NCI-H2171 treated with DMSO at 0.1 percent for 48 hours (cell line): ENCODE data around the gene MDH2.
"Not testable (repeated sequence)": the region's sequence is repeated elsewhere in the genome, so short reads cannot be mapped to it uniquely, and the experiment has no call there.

ENCODE experiments used
- DNase-seq: peaks from one replicate; lab custom pipeline; 2025; lab: John Stamatoyannopoulos, UW

Gene MDH2, protein sequence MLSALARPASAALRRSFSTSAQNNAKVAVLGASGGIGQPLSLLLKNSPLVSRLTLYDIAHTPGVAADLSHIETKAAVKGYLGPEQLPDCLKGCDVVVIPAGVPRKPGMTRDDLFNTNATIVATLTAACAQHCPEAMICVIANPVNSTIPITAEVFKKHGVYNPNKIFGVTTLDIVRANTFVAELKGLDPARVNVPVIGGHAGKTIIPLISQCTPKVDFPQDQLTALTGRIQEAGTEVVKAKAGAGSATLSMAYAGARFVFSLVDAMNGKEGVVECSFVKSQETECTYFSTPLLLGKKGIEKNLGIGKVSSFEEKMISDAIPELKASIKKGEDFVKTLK

DNA sequence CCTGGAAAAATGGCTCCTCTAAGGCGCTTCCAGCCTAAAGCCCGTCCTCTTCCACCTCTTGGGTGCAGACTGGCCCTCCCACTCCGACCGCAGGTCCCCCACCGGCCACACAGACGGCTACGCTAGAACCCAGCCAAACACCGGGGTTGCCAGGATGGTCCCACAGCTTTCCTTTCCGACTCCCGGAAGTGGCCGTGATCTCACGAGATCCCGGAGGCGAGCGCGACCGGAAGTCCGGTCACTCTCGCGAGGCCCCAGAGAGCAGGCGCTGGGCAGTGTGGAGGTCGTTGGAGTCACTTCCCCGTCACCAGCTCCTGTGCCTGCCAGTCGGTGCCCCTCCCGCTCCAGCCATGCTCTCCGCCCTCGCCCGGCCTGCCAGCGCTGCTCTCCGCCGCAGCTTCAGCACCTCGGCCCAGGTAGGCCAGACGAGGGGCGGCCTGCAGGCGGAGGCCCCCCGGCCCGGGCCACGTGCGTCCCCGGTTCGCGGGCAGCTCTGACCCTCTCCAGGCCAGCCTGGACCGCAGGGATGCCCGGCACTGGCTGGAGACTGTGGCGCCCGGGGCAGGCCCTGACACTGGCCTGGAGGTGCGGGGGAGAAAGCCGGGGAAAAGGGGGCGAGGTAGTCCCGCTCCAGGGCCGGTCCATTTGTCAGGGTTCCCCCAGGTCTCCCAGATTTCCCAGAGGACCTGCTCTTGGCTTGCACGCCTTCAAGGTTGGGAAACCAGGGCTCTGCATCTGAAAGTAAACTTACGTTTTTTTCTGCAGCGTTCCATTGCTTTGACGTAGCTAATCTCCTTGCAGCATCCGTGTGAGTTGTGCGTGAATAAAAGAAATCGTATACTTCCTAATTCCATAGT, at the start of gene MDH2, which contains the start of gene STYXL1:
TSS of gene MDH2 (plus strand) at position 296 of the 857 bp plus-strand sequence. CDS start at position 351, 55 bp downstream.
TSS of gene STYXL1 (minus strand) at position 190 of the 857 bp plus-strand sequence. CDS start 17,477 bp downstream, outside the sequence.
- peak; percentile 93 for DNase-seq

DNA sequence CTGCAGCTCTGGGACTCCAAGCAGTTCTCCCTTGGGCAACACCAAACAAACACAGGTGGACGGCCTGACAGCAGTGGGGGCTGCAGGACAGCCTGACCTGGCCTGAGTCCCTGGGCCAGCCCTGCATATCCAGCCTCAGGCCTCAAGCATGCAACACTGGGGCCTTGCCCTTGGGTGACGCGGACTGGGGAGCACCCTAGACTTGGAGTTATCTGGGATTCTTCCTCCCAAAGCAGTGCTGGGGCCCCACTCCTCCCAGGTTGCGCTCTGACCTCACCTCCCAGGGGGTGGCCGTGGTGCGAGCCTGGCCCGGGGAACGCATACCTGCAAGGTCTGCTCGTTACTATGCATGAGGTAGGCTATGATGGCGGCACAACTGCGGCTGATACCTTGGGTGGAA, 47.3 kb upstream of the MDH2 start:
- DNase-seq = no peak

DNA sequence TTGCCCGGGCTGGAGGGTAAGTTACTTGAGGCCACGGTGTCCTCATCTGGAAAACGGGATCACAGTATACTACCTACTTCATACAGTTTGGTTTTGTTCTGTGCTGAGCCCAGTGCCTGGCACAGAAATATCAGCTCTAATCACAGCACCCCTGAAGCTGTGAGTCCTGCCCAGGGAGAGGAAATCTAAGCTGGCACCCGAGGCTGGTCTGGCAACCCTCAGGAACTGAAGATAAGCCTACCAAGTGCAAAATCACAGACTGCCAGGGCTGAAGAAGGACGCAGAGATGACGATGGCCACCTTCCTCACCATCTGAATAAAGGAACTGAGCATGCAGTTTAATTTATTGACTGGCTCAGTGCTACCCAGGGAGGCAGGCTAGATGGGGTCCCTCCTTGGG, 45.8 kb upstream of the MDH2 start:
- DNase-seq = no peak

DNA sequence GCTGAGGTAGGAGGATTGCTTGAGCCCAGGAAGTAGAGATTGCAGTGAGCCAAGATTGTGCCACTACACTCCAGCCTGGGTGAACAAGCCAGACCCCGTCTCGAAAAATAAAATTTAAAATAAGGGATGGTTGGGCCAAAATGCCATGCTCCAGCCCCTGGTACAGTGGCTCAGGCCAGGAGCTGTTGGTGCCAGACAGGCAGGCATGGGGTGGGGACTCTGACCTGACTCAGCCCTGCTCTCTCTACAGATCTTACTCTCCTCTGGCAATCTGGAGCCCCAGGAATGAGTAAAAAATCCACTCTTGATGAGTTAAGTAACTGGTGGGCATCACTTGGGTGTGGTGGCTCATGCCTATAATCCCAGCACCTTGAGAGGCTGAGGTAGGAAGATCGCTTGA, 45.1 kb upstream of the MDH2 start:
- DNase-seq = no peak

DNA sequence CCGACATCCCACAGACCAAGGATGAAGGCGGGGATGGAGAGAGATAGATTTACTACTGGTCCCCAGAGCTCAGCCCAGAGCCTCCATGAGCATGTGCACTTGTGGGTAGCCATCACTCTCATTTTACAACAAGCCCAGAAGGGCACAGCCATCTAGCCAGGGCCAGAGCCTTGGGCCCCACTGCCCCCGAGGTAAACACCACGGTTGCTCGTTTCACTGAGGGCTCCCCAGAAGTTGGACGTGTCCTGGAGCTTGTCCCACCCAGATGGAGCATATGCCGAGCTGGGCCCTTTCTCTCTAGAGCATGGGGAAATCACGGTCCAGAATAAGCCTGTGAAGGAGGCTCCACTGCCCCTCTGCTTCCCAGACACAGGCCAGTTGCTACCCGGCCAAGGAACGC, 44.6 kb upstream of the MDH2 start:
- no peak for DNase-seq

GRCh38 chr7:76005004-76005403, 42.9 kb upstream of the MDH2 start:
- not testable (repeated sequence) for DNase-seq

DNA sequence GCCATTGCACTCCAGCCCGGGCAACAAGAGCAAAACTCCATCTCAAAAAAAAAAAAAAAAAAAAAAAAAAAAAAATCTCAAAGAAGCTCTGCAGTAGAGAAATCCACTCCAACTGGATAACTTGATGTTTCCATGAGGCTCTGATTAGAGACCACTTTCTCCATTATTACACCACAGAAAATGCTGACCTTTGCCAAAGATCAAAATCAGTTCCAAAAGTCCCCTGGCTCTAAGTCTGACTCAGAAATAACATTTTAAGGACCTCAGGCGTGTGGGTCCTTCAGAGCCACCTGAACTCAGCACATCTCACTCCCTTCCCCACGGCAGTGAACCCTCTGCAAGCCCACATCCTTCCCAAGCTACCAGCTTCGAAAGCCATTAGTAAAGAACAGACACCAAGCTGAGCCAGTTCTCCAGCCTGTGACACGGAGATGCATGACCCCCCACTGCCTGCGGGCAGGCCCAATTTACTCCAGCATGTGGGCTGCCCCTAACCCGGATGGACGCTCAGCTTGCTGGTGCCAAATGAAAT, 39.7 kb upstream of the MDH2 start:
- no peak for DNase-seq

- DNase-seq = no peak
Observed at GRCh38 chr7:76009672-76010600, 38.0 kb upstream of the MDH2 start.

- DNase-seq = peak; percentile 82
Observed at GRCh38 chr7:76011442-76011861, 36.5 kb upstream of the MDH2 start.

DNA sequence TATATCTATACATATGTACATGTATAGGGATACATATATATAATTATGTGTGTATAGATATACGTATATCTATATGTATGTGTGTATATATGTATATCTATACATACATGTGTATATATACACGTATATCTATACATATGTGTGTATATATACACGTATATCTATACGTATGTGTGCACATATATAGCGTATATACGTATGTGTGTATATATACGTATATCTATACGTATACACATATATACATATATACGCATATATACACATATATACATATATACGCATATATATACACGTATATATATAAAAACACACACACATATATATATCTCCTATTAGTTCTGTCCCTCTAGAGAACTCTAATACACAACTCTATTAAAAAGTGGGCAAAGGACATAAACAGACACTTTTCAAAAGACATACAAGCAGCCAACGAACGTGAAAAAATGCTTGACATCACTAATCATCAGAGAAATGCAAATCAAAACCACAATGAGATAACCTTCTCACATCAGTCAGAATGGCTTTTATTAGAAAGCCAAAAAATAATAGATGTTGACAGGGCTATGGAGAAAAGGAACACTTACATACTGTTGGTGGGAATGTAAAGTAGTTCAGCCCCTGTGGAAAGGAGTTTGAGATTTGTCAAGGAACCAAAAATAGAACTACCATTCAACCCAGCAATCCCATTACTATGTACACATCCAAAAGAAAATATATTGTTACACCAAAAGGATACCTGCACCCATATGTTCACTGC, 31.5 kb upstream of the MDH2 start:
- no peak for DNase-seq

DNA sequence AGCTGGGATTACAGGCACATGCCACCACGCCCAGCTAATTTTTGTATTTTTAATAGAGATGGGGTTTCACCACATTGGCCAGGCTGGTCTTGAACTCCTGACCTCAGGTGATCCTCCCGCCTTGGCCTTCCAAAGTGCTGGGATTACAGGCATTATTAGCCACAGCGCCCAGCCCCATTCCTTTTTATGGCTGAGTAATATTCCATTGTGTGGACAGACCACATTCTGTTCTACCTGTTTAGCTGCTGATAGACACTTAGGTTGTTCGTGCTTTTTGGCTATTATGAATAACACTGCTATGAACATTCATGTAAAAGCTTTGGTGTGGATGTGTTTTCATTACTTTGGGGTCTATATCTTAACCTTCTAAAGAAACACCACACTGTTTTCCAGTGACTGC, 29.4 kb upstream of the MDH2 start:
- not testable (repeated sequence) for DNase-seq

DNA sequence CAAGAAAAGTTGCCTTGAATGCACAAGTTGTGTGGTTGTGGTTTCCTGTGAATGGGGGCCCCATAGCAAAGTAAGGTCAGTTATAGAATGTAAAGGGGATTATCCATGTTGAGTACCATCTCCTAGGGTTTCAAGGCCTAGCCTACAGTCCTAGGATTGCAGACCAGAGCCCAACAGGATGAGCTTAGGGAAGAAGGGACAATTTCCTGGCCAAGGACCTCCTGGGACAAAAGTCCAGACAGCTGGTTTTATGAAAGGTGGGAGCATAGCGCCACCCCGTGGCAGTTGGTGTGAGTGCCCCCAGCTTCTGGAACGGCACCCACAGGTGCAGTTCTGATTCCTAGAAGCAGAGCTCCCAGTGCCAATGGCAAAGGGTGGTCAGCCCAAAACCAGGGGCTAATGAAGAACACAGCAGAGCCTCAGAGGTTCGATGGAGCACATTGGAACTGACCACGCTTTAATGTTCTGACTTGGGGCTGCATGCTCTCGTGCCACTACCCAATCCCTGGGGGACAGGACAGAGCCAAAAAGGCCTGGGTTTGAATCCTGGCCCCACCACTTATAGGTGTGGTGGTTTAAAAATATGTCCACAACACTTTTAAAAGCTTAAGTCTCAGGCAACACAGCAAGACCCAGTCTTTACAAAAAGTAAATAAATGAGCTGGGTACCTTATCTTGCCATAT, 27.7 kb upstream of the MDH2 start:
- peak; percentile 43 for DNase-seq

- no peak for DNase-seq
Observed at GRCh38 chr7:76022026-76022780, 25.7 kb upstream of the MDH2 start.

DNA sequence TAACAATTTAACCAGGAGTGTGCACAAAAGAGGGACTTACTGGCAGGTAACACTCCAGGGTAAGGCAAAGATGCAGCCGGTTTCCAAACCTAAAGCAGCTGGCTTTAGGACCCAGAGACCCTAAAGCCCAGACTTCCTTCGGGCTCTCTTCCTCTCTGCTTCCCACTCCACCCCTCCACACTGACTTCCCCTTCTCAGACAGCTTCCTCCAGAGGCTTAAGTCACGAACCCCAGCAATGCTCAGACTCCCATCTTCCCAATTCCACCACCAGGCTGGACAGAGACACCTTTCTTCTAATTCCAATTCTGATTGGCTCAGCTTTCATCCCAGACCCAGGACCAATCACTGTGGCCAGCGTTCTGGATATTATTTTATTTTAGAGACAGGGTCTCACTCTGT, 24.9 kb upstream of the MDH2 start:
- no peak for DNase-seq

GRCh38 chr7:76029682-76030081, 18.2 kb upstream of the MDH2 start:
- peak; percentile 49 for DNase-seq

DNA sequence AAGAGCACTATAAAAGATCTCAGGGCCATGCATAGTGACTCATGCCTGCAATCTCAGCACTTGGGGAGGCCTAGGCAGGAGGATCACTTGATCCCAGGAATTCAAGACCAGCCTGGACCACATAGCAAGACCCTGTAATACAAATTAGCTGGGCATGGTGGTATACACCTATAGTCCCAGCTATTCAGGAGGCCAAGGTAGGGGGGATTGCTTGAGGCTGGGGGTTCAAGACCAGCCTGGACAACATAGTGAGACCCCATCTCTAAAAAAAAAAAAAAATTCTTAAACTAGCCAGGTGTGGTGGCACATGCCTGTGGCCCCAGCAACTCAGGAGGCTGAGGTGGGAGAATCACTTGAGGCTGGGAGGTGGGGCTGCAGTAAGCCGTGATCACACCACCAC, 15.9 kb upstream of the MDH2 start:
- no peak for DNase-seq

GRCh38 chr7:76037310-76037709, 10.6 kb upstream of the MDH2 start:
- DNase-seq = no peak

GRCh38 chr7:76040126-76040525, 7.8 kb upstream of the MDH2 start:
- DNase-seq = no peak

GRCh38 chr7:76044375-76044865, 3.5 kb upstream of the MDH2 start:
- DNase-seq = no peak
